ENCODE measurements around the gene LMF1.
"Not testable (repeated sequence)": the region's sequence is repeated elsewhere in the genome, so short reads cannot be mapped to it uniquely, and the experiment has no call there.

Gene LMF1

DNA sequence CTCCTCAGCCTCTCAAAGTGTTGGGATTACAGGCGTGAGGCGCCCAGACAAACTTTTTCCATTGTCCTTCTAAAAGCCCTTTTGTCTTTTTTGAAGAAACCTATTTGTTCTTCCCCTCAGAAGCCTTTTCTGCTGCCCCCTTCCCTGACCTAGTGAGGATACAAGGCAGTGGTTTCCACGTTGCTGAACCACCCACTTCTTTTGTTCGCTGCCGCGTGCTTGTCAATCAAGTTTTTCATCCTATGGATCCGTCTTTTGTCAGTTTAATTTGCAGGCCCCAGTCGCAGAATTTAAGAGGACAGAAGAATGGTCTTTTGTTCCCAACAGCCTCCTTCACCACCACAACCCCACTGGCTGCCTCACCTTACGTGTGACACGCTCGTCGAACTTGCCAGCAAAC, 150.0 kb downstream of the LMF1 start:
- no peak for DNase-seq

DNA sequence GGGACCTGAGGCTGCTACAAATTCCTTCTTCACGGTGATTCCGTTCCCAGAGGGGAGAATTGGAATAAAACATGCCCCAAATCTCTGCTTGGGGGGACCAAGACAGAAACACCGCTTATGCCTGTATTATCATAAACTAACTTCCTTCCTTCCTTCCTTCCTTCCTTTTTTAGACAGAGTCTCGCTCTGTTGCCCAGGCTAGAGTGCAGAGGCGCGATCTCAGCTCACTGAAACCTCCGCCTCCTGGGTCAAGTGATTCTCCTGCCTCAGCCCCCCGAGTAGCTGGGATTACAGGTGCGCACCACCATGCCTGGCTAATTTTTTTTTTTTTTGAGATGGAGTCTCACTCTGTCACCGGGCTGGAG, 150.8 kb downstream of the LMF1 start:
- not testable (repeated sequence) for DNase-seq

DNA sequence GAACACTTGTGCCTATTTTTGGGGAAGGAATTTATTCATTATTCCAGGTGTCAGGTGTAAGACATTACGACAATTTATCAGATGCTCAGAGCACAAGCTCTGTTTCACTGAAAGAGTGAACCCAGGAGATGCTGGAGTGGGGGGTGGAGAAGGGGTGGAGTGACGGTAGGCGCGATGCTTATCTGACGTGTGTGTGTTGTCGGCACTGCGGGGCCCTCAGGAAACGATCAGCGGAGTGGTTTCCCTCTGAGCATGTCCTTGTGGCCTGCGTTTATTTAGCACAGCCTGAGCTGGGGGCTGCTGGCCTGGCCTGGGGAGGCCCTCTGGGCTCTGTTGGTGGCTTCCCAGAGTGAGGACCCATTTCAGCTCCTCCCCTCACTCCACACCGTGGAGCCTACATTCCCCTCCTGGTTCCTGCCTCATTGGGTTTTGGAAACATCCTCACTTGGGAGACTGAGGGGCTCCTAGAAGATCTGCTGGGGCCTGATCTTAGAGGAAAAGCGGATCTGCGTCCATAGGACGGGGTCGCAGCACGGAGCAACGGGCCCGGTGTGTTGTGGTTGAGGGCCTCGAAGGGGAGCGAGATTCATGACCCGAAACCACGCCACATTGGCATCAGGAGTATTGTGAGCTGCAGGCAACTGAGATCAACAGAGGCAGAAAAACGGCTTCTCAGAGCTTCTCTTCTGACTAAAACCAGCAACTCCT, 151.3 kb downstream of the LMF1 start:
- DNase-seq: no peak

DNA sequence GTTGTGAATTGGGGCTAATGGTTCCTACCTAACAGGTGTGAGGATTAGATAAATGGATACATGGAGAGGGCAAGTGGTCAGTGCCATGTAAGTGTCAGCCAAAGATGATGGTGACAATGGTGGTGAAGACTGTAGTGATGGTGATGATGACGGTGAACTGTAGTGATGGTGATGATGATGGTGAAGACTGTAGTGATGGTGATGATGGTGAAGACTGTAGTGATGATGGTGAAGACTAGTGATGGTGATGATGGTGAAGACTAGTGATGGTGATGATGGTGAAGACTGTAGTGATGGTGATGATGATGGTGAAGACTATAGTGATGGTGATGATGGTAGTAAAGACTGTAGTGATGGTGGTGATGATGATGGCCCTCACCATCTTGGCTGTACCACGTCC, 152.2 kb downstream of the LMF1 start:
- DNase-seq: no peak

DNA sequence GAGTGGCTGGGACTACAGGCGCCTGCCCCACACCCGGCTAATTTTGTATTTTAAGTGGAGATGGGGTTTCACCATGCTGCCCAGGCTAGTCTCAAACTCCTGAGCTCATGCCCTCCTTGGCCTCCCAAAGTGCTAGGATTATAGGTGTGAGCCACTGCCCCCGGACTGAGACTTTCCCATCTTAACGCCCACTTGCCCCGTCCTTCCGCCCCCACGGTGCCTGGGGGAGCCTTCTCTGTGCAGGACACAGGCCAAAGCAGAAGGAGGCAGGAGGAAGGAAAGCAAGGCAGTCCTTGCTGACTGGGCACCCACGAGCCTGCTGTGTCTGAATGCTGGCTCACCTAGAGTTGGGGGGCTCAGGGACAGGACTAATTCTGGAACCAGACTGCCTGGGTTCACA, 152.7 kb downstream of the LMF1 start:
- DNase-seq: no peak

DNA sequence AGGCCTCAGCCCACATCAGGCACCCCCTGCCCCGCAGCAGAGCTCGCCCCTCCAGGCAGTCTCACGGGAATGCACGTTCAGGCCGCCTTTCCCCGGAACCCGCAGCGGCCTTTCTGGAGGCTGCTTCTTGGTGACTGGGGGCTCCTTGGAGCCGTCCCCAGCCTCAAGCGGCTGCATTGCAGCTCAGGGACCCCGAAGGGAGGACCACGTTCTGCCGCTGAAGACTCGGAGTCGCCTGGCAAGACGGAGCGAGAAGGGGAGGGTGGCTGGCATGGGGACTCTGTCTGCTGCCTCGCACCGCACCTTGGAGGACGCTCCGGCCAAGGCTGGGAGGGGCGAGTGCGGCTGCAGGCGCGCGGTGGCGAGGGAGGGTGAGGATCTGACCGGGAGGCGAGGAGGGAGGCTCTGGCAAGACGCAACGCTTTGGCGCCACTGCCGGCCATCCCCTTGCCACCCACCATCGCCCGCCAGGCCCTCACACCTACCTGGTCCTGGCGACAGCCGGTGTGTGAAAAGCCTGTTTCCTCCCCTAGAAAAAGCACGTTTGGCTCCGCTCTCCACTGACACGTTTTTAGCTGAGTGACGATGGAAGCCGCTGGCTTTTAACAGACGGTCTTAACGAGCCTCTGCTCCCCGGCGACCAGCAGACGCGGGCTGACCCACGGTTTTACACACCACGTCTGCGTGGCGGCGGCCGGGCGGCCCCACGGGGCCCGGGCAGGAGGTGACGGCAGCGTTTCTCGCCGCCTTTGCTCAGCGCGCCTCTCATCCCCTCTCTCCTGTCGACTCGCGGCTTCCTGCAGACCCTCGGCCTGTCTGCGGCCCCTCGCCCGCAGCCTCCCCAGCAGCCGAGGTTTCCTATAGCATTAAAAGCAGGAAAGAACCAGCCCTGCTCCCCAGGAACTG, 153.5 kb downstream of the LMF1 start:
- no peak for DNase-seq

DNA sequence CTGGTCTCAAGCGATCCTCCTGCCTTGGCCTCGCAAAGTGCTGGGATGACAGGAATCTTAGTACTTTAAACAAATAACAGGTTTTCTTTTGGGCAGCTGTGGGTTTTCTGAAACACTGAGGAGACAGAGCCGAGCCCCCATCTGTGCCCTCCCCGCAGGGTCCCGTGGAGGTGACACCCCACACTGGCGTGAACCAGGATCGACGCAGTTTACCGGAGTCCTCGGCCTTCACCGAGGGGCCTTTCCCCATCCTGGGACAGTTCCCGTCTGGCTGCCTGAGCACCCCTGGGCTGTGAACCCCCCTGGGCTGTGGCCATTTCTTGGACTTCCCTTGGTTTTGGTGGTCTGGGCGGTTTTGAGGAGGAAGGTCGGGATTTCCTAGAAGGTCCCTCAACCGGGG, 154.9 kb downstream of the LMF1 start:
- DNase-seq: no peak

DNA sequence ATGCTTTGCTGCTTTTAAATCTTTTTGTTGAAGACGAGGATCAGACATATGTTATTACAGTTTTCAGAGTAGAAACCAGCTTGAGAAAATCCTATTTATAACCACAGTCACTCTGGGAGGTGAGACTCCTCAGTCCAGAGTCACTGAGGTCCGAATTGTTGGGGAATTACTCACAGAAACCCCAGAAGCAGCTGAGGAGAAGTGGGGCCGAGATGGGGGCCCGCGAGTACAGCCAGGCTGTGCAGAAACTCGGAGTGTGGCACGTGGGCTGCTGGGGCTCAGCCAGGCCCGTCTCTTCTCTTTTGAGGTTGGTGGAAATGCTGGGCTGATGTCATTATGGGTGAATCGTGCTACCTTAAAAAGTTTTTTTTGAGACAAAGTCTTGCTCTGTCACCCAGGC, 155.8 kb downstream of the LMF1 start:
- DNase-seq: peak; percentile 81

DNA sequence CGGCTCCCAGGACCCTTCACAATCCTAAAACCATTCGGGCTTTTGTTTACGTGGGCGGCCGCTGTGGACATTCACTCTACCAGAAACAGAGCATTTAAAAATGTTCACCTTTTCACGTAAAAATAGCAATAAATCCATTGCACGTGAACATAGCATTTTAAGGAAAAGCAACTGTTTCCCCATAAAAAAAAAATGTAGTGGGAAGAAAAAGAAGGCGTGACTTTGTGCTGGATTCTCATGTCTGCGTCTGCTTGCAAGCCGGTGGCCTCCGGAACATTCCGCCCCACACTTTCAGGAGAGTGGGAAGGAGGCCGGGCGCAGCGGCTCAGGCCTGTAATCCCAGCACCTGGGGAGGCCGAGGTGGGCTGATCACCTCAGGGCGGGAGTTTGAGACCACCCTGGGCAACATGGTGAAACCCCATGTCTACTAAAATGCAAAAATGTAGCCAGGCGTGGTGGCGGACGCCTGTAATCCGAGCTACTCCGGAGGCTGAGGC, 156.8 kb downstream of the LMF1 start:
- DNase-seq: no peak

DNA sequence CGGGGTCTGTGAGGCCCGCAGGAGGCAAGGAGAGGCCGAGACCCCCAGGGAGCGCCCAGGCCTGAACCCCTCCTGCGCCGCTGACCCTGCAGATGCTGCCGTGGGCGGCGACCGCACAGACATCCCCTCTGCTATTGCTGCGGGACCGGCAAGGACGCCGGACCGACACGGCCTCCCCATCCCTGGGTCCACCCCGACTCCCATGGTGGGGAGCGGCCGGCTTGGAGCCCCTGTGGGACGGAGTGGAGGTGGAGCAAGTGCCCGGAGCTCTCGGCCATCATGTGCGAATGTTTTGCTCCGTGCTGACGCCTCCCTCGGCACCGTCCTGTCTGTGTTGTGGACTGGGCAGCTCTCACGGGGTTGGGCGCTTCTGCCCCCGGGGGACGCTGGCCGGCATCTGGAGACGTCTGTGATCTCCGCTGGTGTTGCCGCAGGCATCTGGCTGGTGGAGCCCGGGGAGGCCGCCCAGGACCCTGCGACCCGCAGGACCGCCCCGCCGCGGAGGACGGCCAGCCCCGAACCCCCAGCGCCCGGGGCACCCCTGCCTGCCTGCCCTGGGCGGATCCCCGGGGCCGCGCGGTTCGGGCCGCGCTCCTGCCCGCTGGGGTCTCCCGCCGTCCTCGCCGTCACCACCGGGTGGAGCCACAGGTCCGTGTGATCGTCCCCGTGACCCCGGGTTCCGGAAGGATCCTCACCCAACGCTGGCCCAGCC, 157.4 kb downstream of the LMF1 start:
- peak; percentile 49 for DNase-seq

DNA sequence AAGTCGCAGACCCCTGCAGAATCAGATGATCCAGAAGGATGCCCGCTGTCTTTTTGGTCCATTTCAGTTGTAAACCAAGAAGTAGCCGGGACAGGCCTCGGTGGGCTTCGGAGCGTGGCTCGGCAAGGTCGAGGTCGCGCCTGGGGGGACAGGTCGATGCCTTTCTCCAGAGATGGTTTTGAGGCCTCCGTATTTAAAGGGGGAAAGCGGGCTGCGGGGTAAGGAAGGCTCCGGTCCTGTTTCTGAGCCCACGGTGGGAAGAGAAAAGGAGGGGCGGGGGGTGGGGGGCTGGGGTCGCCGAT, 162.7 kb downstream of the LMF1 start:
- DNase-seq: no peak

DNA sequence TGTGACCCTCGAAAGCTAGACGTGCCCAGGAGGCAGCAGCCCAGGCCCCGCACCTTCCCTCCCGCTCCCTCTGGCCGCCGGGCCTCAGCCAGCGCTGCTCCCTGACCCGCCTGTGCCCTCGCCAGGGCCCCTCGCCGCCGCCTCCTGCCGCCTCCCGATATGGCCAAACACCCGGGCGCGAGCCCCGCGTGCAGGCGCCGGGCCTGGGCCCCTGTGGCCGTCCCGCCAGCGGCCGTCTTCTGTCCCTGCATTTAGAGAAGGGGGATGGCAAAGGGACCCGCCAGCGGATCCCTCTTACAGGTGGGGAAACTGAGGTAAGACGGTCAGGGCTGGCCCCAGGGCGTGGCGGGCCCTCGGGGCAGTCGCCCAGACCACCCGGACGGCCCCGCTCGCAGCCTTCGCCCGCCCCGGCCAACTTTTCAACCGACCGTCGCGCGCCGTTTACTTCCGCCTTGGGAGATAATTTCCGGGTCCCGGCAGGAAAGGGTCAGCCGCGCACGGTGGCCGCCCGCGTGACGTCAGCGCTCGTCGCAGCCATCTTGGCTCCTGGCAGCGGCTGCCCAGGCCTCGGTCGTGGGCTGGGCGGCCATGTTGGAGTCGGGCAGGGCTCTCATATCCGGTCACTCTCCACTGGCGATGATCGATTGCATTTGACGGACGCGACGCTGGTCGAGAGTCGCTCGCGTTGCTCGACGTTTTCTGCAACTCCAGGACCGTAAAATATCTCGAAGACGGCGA, 163.3 kb downstream of the LMF1 start:
- peak; percentile 91 for DNase-seq

DNA sequence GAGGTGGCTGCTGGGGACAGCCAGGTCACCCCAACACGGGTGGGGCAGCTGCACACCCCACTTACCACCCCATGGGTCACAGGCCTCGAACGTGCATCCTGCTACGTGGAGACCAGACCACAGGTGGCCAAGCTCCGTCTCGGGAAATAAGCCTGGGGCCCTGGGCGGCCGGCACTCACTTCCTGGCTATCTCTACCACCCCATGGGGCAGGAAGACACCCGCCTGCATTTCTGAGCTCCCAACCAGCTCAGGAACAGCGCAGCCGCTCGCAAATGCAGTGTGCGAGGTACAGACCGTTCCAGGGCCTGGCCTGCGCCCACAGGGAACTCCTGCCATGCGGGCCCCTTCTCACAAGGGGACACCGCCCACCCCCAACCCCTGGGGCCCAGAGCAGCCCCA, 165.3 kb downstream of the LMF1 start:
- DNase-seq: no peak

DNA sequence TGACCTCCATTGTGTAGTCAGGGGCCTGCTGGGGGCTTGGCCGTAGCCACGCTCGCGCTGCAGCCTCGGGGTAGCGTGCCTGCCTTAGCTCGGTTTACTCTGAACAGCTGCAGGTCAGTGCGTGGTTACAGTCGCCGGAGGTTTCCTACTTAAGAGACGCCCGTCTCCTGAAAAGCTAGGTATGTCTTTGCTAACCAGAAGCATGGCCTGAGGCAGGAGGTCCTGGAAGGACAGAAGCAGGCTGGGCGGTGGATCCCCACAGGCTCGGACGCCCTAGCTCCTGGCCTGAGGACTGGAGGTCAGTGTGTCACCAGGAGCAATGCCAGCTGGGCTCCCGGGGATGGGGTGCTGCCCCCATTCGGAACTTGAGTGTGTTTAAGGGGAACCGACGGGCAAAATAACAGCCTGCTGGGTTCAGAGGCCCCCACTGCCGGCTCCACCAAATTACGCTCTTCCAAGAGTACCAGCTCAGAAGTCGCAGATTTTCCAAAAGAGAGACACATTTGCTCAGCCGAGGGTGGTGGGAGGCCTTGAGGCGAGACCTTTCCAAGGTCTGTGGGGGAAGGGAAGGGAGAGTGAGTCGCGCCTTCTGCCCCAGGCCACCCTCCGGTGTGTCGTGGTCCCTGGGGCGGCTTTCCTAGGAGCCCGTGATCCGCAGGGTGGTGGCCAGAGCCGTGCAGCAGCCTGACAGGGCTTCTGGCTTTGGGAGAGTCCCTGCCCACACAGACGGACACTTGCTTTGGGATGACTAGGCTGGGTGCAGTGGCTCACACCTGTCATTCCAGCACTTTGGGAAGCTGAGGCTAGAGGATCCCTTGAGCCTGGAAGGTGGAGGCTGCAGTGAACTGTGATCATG, 166.4 kb downstream of the LMF1 start:
- DNase-seq: no peak

DNA sequence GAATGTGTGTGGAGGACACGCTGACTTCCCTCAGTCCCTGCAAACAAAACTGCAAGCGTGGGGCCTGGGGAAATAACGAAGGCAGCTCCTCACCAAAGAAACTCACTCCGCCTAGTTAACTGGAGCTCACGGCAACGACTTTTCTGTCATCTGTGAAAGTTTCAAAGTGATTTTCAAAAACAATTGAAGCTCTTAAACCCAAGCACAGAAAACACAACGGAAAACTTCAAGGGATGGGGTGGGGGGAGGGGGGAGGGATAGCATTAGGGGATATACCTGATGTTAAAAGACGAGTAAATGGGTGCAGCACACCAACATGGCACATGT, 167.1 kb downstream of the LMF1 start:
- DNase-seq: no peak
